Pancreas (tissue), 10 donors: ENCODE measurements around the gene EFNA4. TPM values are rescaled to one million over a fixed set of nuclear protein-coding genes. Genes with fewer than 3 reads are reported as not detected.

Experiments used
- ATAC-seq, 4 donors: fragments of 200-7000 bp; cut with Tn5 transposase; one replicate each; pipeline versions ENCODE4 v1.8.0 to v1.9.1; 2020; ENCODE audit warnings: mild to moderate bottlenecking in 4 of 4, moderate library complexity in 4 of 4
- DNase-seq, 6 donors: peaks; one replicate each; pipeline ENCODE4 v3.0.0-alpha.2; 2020
- FAIRE-seq: peaks from 2 replicates; lab custom pipeline; 2012; peaks lifted over from hg19 to GRCh38; lab: Jason Lieb, UNC
- H3K27ac ChIP-seq, 4 donors: fragments of 200-600 bp; sonication (generic); 1 replicate in 3 of 4; 2 replicates in 1 of 4; pipeline versions ENCODE4 v1.5.0 to v1.8.0; 2020
- H3K27me3 ChIP-seq, 4 donors: fragments of 200-600 bp; one replicate each; pipeline ENCODE4 v1.8.0; 2021
- H3K36me3 ChIP-seq, 3 donors: fragments of 200-600 bp; sonication (generic) in 1 of 3; one replicate each; pipeline versions ENCODE4 v1.5.0 to v1.8.0; 2020 to 2021
- H3K4me1 ChIP-seq, 3 donors: fragments of 200-600 bp; one replicate each; pipeline ENCODE4 v1.8.0; 2021
- H3K4me3 ChIP-seq, 4 donors: fragments of 200-600 bp; sonication (generic) in 2 of 4; one replicate each; pipeline versions ENCODE4 v1.5.0 to v1.8.0; 2020 to 2021
- H3K9me3 ChIP-seq, 4 donors: fragments of 200-600 bp; one replicate each; pipeline ENCODE4 v1.8.0; 2021
- WGBS, 2 donors: extraction: QIAGEN DNeasy Blood & Tissue Kit; methylation state at CpG; one replicate each; pipeline ENCODE4 v1.1.7; 2013; 5-methylcytosine and 5-hydroxymethylcytosine counted together
- intact Hi-C, 3 donors: fragments of 100-400 bp; cut with DNase I; formaldehyde crosslinking; loops; one replicate each; pipeline versions ENCODE4 v1.11.1 to v1.14.2; 2022
- polyA plus RNA-seq, 2 donors: library from polyadenylated mRNA; stranded (reverse); fragments of 200-250 nt; gene quantifications; one replicate each; pipeline ENCODE4 v1.2.3, GENCODE V29; 2013
- total RNA-seq, 6 donors: library from RNA; stranded (reverse); fragmentation: NEBNext Ultra II Directional in 4 of 6; extraction: Animal tissue kit (Norgen Biotek cat#: 25700) in 4 of 6; gene quantifications; one replicate each; pipeline versions ENCODE4 v1.2.1 to v1.2.4, GENCODE V29; 2021 to 2023
- TF ChIP-seq, protein P1 (sequence below), 4 donors: fragments of 200-600 bp; sonication (generic) in 3 of 4; IDR thresholded peaks; one replicate each; pipeline versions ENCODE4 v1.5.0 to v1.8.0; 2021; ENCODE audit warnings: antibody characterized with exemption in 4 of 4
- donor health status: healthy with polysubstance abuse.
- donor health status: DM: no; HTN: no; CAD: no; lungs with moderate emphysema.
- donor health status: DM: no; HTN: no; CAD: no.
- donor health status: control.
- donor health status: control.
- donor health status: Bipolar disorder and iron deficiency.
- donor health status: DM: yes; HTN: yes; CAD: no.
- donor health status: DM: no; HTN: no; CAD: no.
- donor health status: DM: no; HTN: no; CAD: no.
- donor health status: DM: yes; HTN: yes; CAD: no.

EFNA4 gene
- total and polyA plus RNA-seq, 8 donors = 2.1 to 6.2 (median 3.8) TPM

DNA sequence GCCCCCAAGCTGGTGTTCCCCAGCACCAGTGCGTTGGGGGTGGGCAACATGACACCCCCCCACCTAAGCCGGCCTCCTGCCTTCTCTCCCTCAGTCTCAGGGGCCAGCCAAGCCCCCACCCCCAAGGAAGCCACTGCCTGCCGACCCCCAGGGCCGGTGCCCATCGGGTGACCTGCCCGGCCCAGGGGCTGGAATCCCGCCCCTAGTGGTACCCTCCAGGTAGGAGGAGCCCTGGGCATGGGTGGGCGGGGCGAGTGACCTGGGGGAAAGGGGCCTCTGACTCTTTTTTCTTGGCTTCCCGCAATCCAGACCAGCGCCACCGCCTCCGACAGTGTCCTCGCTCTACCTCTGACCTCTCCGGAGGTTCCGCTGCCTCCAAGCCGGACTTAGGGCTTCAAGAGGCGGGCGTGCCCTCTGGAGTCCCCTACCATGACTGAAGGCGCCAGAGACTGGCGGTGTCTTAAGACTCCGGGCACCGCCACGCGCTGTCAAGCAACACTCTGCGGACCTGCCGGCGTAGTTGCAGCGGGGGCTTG is 1.3 kb upstream of the EFNA4 start:
- FAIRE-seq (no peak), ATAC-seq (no peak), DNase-seq (peak in 5 of 6 donors; percentile 27 to 82 (median 66))
- intact Hi-C loops = no loop called here
- H3K27me3 ChIP-seq = no peaks in the 10 kb centered on the region
- TF ChIP-seq, protein P1, sequence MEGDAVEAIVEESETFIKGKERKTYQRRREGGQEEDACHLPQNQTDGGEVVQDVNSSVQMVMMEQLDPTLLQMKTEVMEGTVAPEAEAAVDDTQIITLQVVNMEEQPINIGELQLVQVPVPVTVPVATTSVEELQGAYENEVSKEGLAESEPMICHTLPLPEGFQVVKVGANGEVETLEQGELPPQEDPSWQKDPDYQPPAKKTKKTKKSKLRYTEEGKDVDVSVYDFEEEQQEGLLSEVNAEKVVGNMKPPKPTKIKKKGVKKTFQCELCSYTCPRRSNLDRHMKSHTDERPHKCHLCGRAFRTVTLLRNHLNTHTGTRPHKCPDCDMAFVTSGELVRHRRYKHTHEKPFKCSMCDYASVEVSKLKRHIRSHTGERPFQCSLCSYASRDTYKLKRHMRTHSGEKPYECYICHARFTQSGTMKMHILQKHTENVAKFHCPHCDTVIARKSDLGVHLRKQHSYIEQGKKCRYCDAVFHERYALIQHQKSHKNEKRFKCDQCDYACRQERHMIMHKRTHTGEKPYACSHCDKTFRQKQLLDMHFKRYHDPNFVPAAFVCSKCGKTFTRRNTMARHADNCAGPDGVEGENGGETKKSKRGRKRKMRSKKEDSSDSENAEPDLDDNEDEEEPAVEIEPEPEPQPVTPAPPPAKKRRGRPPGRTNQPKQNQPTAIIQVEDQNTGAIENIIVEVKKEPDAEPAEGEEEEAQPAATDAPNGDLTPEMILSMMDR (IDR thresholded peaks at IDR 0.05) = no peak
- 10 to 11% methylated on average over 25 to 29 of the region's 29 CpGs for WGBS, 2 donors
- peak overlapping the region in 2 of 4 donors; percentile 64 to 85 for H3K4me3 ChIP-seq
- H3K4me1 ChIP-seq = peaks cover 19 to 23% (median 20%) of the 10 kb centered on the region in 3 donors
- H3K27ac ChIP-seq = no peak overlapping the region
- H3K9me3 ChIP-seq = no peaks in the 10 kb centered on the region
- peaks cover 0 to 10% (median 0%) of the 10 kb centered on the region in 3 donors for H3K36me3 ChIP-seq

GRCh38 chr1:155062702-155063411 is 683 bp upstream of the EFNA4 start:
- 1 to 2% methylated on average over 38 to 46 of the region's 46 CpGs for WGBS, 2 donors
- DNase-seq (peak in 5 of 6 donors; percentile 71 to 91 (median 76)), ATAC-seq (peak; percentile 64 to 75 (median 69)), FAIRE-seq (no peak)
- TF ChIP-seq, protein P1 (IDR thresholded peaks at IDR 0.05) = peak; percentile 63 to 71 (median 68)
- intact Hi-C loops = no loop called here
- peak overlapping the region; percentile 64 to 92 (median 80) for H3K4me3 ChIP-seq
- no peaks in the 10 kb centered on the region for H3K9me3 ChIP-seq
- H3K36me3 ChIP-seq = peaks cover 0 to 5% (median 0%) of the 10 kb centered on the region in 3 donors
- H3K4me1 ChIP-seq = peaks cover 19 to 23% (median 20%) of the 10 kb centered on the region in 3 donors
- H3K27ac ChIP-seq = peak overlapping the region in 2 of 4 donors; percentile 77
- no peaks in the 10 kb centered on the region for H3K27me3 ChIP-seq

GRCh38 chr1:155064111-155064831 is 731 bp downstream of the EFNA4 start:
- Histone ChIP-seq H3K27ac (peak overlapping the region in 3 of 4 donors; percentile 33 to 77 (median 77)), H3K4me3 (peak overlapping the region; percentile 64 to 92 (median 80)), H3K27me3 (no peaks in the 10 kb centered on the region), H3K36me3 (no peaks in the 10 kb centered on the region), H3K9me3 (no peaks in the 10 kb centered on the region), H3K4me1 (peaks cover 19 to 23% (median 20%) of the 10 kb centered on the region in 3 donors)
- TF ChIP-seq, protein P1 (IDR thresholded peaks at IDR 0.05) = no peak
- intact Hi-C loops = no loop called here
- no peak for FAIRE-seq
- ATAC-seq = peak; percentile 4 to 20 (median 11)
- peak in 2 of 6 donors; percentile 32 to 53 for DNase-seq
- WGBS, 2 donors = 5 to 6% methylated on average over 13 to 14 of the region's 14 CpGs

- TF ChIP-seq, protein P1 (IDR thresholded peaks at IDR 0.05) = no peak
- no peak for DNase-seq
- no peaks in the 10 kb centered on the region for H3K27me3 ChIP-seq
- 35 to 50% methylated on average over 5 of the region's 5 CpGs for WGBS, 2 donors
- H3K4me3 ChIP-seq = no peak overlapping the region
- H3K36me3 ChIP-seq = no peaks in the 10 kb centered on the region
- H3K4me1 ChIP-seq = peaks cover 19 to 23% (median 20%) of the 10 kb centered on the region in 3 donors
- no peak for FAIRE-seq
- H3K9me3 ChIP-seq = no peaks in the 10 kb centered on the region
- ATAC-seq = no peak
- intact Hi-C loops = no loop called here
- no peak overlapping the region for H3K27ac ChIP-seq
Observed at GRCh38 chr1:155064832-155065429, 1.4 kb downstream of the EFNA4 start.
